Posterior vena cava (tissue), 2 donors: ENCODE measurements around the gene ZMIZ1. TPM values are rescaled to one million over a fixed set of nuclear protein-coding genes. Genes with fewer than 3 reads are reported as not detected.

ENCODE experiments used
- DNase-seq: peaks from one replicate; pipeline ENCODE4 v3.0.0-alpha.2; 2020; ENCODE audit warnings: low spot score
- intact Hi-C, 2 donors: fragments of 100-400 bp; cut with DNase I; formaldehyde crosslinking; loops; one replicate each; pipeline versions ENCODE4 v1.14.1 to v1.14.2; 2022 to 2023
- total RNA-seq, 2 donors: library from RNA; stranded (reverse); fragmentation: NEBNext Ultra II Directional; extraction: Animal tissue kit (Norgen Biotek cat#: 25700); gene quantifications; one replicate each; pipeline ENCODE4 v1.2.1, GENCODE V29; 2021
- donor health status: DM: yes; HTN: yes; CAD: no.
- donor health status: DM: yes; HTN: yes; CAD: no.

Gene ZMIZ1
- total RNA-seq, 2 donors from 2014 or later, result 61.5 to 62.6 TPM

DNA sequence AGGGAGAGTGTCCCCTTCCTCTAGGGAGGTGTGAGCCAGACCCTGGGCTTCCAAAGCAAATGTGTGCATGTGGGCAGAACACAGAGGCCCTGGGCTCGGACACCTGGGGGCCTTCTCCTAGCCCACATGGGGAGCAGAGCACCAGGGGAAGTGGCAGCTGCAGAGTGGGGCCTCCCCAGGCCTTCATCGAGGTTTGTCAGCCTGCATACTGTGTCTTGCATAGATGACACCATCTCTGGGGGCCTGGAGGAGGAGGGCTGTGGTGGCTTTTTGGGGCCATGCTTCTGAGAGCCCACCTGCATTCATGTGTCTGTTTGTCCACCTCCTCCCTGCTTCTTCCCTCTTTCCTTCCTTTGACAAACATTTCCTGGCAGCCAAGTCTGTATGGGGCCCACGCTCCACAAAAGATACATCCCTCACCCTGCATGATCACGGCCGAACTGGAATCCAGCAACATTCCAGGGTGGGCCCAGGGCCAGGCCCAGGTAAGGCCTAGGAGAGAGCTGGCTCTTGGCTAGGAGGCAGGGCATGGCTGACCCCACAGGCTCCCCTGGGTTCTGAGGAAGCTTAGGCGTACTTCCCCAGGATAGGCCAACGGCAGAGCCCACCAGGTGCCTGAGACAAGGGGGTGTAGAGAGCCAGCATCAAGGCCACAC lies 79.2 kb downstream of the ZMIZ1 start:
- intact Hi-C loops, result loop anchor here in 1 of 2 donors (10.0 kb wide), 1 partner anchor 173 kb away; no protein-coding TSS in a partner anchor
- DNase-seq, result no peak

DNA sequence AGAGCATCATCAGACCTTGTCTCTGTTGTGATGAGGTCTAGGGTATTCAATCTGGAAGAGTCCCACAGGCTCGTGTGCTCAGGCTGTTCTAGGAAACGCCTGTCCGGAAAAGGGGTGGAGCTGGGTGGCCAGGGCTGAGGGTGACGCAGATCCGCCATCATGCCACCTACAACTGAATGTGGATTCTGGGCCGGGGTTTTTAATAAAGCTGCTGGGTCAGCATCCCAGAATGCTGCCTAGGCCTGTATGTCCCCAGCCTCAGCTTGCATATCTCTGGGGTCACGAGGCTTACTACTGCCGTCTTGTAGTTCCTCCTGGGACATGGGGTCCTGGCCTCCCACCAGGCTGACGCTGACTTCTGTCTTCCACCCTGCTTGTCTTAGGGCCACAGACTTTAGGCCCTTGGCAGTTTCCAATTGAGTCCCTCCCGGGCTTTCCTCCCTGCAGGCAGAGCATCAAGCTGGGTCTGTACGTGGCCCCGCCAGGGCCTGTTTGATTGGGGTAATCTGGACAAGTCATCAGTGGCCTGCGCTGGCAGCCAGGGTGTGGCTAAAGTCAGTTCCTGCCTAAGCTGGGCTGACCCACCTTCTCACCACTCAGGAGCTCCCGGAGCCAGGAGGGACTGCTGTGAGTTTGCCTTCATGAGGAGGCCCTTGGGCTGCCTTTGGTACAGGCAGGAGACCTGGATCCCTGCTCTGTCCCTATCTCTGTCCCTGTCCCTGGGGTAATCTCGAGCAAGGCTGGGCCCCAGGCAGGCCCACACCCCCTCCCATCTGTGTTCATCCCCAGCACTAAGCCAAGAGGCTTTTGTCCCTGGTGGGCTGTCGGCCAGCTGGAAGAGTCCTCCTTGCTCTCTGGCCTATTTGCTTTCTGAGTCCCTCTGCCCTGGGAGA lies 79.9 kb downstream of the ZMIZ1 start:
- peak; percentile 92 for DNase-seq
- intact Hi-C loops, result loop anchor here in 1 of 2 donors (10.0 kb wide), 1 partner anchor 174 kb away; no protein-coding TSS in a partner anchor

DNA sequence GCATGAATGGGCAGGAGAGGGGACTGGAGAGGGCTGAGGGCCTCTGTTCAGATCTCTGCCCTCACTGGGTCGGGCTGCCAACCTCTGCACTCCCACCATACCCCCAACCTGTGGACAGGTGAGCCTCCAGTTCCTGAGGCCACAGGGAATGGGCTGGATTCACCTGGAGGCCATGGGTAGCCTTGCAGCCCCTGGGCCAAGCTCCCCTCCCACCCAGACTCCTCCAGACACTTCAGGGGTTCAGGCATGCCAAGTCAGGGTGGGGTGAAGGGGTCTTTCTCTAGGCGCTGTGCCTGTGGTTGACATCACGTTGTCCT lies 80.5 kb downstream of the ZMIZ1 start:
- no peak for DNase-seq
- intact Hi-C loops, result loop anchor here in 1 of 2 donors (10.0 kb wide), 1 partner anchor 175 kb away; no protein-coding TSS in a partner anchor

DNA sequence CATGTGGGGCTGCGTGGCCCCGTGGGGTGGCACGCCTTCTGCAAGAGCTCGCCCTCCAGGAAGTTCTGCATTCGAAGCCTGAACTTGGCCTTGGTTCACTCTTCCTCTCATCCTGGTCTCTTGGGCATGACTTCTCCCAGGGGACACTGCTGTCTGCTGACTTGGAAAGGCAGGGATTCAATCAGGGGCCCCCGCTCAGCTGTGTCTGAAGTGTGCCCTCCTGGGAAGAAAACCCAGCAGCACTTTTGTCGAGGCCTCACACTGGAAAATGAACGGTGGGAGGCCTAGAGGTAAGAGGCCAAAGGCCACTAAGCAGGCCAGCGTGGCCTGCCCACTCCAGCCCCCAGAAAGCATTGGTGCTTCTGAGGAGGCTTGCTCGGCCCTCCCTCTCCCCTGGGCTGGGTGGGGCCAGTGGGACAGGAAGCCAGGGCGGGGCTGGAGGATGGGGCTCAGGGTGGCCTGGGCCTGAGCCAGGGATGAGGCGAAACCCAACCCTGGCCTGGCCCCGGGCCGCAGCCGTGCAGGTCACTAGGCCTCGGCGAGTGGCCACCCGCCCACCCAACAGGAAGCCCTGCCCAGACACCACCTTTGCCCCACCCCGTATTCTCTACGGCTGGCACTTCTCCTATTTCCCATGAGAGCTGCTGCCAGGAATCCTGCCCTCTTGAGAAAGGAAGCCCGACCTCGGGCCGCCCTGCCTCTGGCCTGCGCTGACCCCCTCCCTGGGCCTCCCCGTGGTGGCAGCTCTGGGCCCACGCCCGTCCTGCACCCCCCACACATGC lies 81.1 kb downstream of the ZMIZ1 start:
- intact Hi-C loops, result loop anchor here in 1 of 2 donors (10.0 kb wide), 1 partner anchor 175 kb away; no protein-coding TSS in a partner anchor
- peak; percentile 95 for DNase-seq

DNA sequence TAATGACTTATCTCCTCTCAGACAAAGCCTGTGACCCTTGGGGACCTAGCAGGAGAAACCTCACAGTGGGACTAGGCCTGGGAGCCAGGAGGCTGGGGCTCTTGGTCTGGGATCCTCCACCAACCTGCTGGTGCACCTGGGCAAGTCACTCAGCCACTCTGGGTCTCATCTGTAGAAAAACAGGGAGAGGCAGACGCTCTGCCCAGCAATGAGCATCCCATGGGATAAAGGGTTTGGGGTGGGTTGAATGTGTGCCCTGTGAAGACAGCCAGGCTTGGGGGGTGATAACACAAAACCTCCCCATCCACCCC lies 81.6 kb downstream of the ZMIZ1 start:
- intact Hi-C loops, result no loop called here
- DNase-seq, result no peak

GRCh38 chr10:79152423-79152817 lies 83.7 kb downstream of the ZMIZ1 start:
- intact Hi-C loops, result no loop called here
- DNase-seq, result peak; percentile 90

- DNase-seq, result no peak
- intact Hi-C loops, result no loop called here
Measured at GRCh38 chr10:79153745-79154144, 85.0 kb downstream of the ZMIZ1 start.

DNA sequence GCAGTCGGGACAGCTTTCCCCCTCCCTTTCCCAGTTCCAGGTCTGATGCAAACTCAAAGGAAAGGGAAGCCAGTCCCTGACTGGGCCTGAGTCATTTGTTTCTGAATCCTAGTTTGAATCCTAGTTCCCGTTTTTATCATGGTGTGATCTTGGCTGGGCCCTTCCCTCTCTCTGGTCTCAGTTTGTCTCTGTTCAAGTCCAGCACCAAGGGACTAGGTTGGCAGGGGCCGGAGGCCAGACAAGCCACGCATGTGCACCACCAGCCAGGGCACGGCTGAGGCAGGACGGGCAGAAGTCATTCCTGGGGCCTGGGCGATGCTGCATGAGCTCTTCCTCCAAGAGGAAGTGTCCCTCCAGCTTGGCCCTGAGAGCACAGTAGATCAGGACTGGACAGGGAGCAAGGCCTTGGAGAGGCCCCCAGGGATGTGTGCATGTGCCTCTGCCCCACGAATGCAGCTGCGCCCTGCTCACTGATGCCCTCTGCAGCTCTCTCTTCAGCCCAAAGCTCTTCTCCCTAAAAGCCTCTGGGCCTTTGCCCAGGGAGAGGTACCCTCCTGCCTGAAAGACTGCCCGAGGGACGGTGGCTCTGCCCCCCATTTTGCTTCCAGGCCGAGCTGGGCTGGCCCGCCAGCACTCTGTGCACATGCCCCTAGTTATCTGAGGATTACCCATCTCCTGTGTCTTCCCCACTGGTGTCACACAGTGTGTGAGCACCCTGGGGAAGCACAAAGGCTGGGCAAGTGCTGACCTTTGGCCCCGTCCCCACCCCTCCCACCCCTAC lies 86.7 kb downstream of the ZMIZ1 start:
- intact Hi-C loops, result no loop called here
- DNase-seq, result peak; percentile 90

GRCh38 chr10:79156334-79157274 lies 87.8 kb downstream of the ZMIZ1 start:
- intact Hi-C loops, result no loop called here
- no peak for DNase-seq

- intact Hi-C loops, result no loop called here
- DNase-seq, result no peak
Measured at GRCh38 chr10:79158004-79158340, 89.2 kb downstream of the ZMIZ1 start.

DNA sequence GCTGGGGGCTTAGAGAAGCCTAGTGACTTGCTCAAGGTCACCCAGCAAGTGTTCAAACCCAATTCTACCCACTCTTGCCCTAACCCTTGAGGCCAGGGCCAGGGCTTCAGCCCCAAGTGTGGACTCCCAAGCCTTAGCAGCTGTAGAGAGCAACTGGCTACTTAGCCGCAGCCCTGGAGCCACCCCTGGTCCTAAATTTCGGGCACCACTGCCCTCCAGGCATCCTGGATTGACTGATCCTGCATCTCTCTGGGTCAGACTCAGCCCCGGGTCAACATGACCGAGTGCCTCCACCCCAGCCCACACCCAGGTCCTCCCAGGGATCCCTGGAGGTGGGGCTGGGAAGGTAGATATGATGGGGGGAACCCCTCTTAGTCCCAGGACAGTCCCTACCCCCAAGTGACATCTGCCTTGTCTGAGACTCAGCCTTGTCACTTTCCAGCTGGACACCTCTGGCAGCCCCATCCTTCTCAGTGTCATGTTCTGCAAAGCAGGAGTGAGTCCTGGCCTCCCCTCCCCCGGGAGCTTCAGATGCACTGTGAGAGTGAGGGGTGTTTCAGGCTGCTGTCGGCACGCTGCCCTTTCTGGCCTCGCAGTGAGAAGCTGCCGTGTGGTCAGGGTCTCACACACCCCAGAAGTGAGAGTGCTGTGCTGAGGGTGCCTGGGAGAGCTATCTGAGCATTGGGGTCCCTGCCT lies 89.8 kb downstream of the ZMIZ1 start:
- intact Hi-C loops, result no loop called here
- DNase-seq, result no peak

GRCh38 chr10:79159141-79159651 lies 90.4 kb downstream of the ZMIZ1 start:
- intact Hi-C loops, result no loop called here
- DNase-seq, result peak; percentile 92

GRCh38 chr10:79159785-79160184 lies 91.0 kb downstream of the ZMIZ1 start:
- intact Hi-C loops, result no loop called here
- DNase-seq, result peak; percentile 91

DNA sequence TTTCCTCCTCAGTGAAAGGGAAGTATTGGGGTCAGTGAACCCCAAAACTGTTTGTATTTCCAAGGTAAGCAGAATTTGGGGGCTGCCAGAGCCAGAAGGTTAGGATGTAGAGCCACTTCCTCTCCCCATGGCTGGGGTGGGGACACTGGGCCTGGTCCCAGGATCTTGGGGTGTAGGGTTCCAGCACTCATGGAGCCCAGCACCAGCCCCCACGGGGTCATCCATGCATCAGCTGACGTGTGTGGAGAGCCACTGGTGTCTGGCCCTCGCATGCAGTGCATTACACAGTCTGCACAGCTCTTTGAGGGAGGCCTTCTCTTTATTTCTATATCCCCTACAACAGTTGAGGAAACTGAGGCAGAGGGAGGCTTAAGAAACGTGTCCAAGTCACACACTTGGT lies 91.4 kb downstream of the ZMIZ1 start:
- DNase-seq, result no peak
- intact Hi-C loops, result no loop called here

- no peak for DNase-seq
- intact Hi-C loops, result no loop called here
Measured at GRCh38 chr10:79161557-79161956, 92.8 kb downstream of the ZMIZ1 start.

DNA sequence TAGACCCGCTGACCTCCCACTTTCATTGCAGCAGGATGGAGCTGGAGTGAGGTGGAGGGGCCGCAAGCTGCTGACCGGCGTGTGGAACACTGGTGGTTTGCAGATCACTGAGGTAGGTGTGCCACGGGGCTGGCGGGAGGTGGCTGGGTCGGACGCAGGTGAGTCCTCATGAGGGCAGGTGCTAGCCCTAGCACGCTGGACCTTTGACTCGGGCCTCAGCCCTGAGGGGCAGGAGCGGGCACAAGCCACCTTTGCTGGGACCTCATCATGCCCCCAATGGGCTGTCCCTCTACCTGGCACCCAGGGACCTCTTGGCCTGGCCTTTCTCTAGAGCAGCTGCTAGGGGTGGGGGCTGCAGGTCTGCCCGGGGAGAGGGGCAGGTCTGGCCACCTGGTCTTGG lies 93.3 kb downstream of the ZMIZ1 start:
- no peak for DNase-seq
- intact Hi-C loops, result no loop called here

- DNase-seq, result no peak
Measured at GRCh38 chr10:79162861-79163665, 94.3 kb downstream of the ZMIZ1 start.

More at GRCh38 chr10:79162861-79163665, 94.3 kb downstream of the ZMIZ1 start:
- intact Hi-C loops, result no loop called here
